Mesenteric fat pad (tissue), 1 donor: Measurements from ENCODE around the gene MYADML2. TPM values are rescaled to one million over a fixed set of nuclear protein-coding genes. Genes with fewer than 3 reads are reported as not detected.
A peak's percentile ranks its signal among the peaks of the same experiment; 100 is the strongest.
"Not testable (repeated sequence)": the region's sequence is repeated elsewhere in the genome, so short reads cannot be mapped to it uniquely, and the experiment has no call there.

Source experiments
- DNase-seq: peaks from one replicate; pipeline ENCODE4 v3.0.0-alpha.2; 2020; ENCODE audit warnings: low spot score
- total RNA-seq: library from RNA; stranded (reverse); fragmentation: NEBNext Ultra II Directional; extraction: Animal tissue kit (Norgen Biotek cat#: 25700); gene quantifications from one replicate; pipeline ENCODE4 v1.2.1, GENCODE V29; 2021
- donor health status: DM: yes; HTN: yes; CAD: no.

The MYADML2 gene
- total RNA-seq, 1 donor from 2014 or later: not detected

DNA sequence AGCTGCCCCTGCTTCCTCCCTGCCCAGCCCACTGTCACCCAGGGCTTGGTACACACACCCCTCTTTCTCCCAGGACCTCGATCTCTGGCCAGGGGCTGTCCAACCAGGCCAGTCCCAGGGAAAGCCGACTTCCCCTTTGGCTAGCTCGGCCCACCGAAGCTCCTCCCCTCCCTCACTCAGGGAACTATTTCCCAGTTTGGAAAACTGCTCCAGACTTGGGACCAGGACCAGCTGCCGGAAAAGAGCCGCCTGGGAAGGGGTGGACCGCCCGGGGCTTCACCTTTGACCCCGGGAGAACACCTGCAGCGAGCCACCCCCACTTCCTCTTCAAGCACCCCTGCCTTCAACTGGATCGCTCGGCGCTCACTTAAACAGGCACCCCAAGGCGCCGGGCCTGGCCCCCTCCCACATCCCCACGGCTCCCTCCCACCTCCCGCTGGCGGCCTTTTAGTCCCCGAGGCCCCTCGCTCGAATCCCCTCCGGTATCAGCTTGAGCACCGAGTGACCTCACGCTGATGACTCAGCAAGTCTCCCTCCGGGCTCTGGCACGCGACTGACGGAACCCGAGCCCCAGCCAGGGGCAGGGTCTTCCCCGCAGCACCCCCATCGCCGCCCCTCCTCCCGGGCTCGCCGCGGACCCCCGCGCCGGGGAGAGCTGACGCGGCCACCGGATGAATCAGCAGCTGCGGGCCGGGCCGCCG lies 20.4 kb downstream of the MYADML2 start:
- DNase-seq: no peak

DNA sequence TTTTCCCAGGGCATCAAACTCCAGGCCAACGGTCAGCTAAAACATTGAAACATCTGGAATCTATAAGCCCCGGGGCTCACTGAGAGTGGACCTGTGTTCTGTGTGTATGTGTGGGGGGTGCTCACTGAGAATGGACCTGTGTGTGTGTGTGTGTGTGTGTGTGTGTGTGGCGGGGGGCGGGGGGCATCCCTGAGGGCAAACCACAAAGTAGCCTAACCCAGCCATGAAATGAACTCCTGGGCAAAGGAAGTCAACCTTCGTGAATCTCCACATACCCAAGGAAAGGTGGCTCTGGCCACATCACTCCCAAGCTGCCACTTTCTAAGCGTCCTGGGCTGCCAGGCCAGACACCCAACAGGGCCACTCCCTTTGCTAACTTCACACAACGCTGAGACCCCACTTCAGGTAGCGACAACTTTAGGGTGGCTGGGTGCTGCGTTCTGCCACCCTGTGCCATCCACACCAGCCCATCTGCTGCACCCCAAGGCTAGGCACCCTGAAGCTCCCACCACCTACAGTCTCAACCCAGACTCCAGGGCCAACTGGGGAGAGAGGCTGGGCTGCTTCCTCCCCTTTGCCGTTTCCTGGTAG lies 21.1 kb downstream of the MYADML2 start:
- DNase-seq: no peak

DNA sequence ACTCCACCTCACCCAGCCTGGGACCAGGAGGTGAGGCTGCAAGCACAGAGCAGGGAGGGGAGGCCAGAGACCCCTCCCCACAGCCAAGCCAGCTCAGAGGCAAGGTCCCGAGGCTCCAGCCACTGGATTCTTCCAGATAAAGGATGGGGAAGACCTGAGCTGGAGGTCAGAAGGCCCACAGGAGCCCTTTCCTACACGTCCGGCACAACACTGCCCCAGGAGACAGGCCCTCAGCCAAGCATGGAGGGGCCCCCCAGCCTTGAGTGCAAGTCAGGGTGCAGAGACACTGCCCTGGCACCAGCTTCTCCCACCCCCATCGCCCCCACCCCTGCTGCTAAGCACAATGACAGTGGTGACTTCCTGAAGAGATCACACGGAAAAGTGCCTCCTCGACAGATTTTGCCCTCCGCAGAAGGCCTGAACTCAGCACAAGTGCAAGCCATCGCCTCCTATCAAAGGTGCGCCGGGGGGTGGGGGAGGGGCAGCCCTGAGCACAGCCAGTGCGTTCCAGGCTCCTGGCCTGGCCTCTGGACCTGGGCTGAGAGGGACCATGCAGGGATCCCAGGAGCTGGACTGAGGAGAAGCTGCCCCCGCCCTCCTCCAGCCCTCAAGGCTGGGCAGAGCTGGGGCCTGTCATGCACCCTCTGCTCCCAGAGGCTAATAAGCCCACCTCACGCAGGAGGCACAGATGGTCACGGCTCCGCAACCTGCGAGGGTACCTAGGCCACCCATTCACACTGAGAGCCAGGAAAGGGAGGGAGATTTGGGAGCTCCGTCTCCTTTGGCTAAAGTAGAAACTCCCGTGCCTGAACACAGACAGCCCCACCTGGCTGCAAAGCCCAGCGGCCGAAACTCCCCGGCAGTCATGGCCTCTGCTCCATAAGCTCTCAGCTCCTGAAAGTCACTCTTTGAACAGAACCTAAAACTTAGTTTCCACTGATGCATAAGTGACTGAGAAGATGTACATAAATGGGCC lies 22.2 kb downstream of the MYADML2 start:
- DNase-seq: no peak

DNA sequence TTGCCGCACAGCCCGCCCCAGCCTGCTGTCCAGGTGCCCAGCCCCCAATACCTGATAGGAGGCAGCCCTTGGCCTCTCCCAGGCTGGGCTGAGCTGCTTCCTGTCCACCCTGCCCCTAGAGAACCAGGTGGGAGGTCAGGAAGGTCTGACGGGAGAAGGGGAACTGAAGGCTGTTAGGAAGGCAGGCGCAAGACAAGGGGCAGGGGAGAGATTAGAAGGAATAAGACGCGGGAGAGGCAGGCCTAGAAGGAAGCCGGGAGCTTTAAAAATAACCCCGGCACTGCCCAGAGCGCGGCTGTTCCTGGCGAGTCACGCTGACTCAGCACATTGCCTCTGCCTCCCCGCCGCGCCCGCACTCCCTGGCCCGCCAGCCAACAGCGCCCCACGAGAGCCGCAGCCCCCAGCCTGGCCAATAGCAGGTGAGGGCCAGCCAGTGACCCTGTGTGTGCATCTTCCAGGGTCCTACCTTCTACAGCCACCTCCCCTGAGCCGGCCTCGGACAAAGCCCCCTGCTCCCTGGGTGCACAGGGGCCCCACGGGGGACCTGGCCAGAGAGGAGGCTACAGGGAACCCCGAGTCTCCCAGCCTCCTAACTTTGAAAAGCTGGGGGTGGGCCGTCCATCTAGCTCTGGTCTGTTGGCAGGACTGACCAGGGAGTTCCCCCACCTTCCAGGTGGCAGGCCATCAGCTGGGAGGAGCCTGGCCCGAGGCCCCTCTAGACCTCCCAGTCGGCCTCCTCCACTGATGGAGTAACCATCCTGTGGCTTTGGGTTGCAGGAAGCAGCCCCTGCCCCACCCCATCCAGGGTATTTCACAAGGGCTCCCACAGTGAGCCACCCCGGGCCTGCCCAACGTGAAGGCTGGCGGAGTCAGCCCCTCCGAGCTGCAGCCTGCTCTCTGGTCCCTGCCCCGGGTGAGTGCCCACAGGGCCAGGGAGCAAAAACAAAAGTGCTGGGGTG lies 23.5 kb downstream of the MYADML2 start:
- no peak for DNase-seq

DNA sequence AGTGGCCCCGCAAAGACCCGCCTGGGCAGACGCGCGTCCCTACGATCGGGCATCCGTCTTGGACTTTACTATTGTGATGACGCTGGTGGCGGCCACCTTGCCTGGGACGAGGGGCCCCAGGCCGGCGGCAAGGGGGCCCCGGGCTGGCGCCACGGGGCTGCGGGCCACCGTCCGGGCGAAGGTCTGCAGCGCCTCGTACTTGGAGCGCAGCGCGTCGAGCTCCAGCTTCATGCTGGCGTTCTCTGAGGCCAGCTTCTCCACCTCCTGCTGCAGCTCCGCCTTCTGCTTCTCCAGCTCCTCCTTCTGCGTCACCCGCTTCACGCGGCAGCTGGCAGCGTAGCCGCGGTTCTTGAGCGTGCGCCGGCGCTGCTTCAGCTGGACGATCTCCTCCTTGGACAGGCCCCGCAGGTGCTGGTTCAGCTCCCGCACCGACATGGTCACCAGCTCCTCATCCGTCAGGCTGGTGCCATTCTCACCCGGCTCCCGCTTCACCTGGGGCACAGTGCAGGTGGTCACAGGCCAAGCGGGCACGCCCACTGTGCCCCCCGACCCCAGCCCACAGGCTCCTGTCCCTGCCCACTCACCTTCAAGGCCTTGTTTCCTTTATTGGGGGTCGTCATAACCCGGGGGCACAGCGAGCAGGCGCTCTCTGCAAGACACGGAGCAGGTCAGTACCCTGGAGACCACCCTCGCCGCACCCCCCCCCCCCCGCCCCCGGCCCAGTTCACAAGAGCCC lies 24.3 kb downstream of the MYADML2 start:
- no peak for DNase-seq

DNA sequence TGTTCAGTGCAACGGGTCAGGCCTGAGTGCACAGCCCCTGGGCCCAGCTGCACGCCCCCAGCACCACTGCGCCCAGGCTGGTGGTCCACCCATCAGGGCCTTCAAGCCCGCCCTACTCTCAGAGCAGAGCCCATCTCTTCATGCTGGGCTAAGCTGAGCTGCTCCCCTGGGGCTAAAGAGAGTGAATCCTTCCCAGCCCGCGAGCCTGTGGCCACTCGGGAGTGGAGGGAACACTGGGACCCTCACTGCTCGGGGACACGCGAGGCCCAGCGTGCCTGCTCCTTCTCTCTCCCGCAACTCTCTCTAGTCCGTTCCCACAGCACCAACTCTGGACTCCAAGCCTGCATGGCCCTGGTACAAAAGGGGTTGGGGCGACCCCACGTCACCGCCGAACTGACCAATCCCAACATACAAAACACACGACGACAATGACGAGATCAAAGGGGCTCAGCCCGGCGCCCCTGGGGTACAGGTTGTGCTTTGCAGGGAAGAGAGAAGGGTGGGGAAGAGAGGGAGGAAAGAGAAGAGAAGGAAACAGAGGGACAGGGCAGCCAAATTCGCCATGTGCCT lies 25.0 kb downstream of the MYADML2 start:
- no peak for DNase-seq

DNA sequence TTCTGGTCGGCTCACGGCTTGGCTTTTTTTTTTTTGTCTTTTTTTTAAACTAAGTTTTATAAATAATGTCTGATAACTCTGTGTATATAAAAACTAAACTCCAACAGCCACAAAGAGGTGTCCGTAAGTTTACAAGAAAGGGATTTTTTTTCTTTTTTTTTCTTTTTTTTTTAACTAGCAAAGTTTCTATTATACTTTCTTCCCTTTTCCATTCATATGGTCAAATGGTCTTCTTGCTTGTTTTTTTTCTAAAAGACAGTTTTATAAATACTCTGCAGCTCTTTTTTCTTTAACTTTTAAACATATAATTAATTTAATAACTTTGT lies 25.5 kb downstream of the MYADML2 start:
- DNase-seq: no peak

DNA sequence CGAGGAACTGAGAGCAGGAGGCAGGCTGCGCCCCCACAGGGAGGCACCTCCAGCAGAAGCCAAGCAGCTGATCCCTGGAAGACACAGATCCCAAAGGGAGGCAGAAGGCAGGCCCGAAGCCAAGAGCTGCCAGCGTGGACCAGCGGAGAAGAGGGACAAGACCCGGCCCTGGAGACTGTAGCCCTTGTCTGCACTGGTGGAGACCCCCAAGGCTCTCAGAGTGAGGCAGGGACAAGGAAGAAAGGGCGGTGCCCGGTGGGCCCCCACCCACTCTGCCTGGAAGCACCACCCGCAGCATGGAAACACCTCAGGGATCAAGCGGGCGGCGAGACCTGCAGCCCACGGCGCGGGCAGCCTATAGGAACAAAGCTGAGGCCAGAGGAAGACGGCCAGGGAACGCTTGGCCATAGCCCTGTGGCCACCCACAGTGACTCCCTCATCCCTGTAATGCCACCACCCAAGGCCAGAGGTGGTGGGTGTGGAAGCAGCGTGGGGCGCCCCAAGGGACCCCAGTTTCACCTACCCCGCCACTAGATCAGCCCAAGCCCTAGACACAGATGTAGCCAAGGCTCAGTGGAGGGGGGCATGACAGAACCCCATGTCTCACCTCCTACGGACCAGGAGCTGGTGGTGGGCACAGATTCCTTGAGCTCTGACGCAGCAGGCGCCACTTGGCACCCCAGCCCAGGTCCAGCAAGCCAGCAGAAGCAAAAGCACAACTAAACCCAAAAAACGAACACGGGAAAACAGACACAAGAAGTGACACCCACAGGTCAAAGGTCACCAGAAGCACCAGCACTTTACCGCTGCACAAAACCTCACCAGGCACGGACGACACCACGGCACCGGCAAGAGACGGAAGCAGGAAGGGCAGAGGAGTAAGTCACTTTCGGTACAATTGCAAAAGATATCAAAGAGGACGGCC lies 26.2 kb downstream of the MYADML2 start:
- no peak for DNase-seq

DNA sequence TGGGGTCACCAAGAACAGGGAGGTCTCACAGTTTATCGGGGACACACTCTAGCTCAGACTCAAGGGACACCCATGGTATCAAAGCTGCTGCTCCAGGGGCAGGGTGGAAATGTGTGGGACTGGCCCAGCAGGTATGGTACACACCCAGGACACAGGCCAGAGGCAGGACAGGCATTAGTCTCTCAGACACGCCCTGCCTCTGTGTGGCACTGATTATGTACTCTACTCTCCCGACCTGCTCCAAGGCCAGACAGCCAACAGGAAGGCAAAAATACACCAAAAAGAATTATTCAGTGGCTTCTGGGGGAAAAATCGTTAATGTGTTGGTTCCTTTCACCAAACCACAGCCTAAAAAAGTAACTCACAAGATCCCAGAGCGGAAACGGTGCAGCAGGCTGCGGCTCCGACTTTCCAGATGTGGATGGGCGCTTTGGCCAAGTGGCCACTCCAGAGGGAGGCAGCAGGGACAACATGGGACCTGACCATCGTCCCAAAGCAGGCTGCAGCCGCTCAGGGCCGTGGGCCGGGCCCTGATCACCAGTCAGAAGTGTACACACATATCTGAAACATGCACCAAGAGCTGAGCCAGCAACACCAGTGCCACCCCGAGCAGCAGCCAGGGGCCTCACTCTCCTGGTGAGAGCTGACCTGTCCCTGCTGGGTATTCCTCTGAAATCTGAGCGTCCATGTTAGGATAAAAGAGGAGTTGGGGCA lies 28.0 kb downstream of the MYADML2 start:
- no peak for DNase-seq

DNA sequence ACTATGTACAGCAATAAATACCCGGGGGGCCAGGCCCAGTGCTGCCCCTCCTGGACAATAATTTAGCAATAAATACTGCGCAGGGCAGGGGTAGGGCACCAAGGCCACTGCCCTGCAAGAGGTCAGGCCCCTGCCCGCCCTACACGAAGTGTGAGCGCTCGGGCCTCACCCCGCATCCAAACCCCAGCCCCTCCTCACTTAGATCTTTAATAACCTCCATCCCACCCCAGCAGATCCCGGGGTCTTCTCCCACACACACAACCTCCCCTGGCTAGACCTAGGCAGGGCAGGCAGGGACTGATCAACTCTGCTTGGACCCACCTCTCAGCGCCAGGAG lies 28.7 kb downstream of the MYADML2 start:
- DNase-seq: not testable (repeated sequence)

DNA sequence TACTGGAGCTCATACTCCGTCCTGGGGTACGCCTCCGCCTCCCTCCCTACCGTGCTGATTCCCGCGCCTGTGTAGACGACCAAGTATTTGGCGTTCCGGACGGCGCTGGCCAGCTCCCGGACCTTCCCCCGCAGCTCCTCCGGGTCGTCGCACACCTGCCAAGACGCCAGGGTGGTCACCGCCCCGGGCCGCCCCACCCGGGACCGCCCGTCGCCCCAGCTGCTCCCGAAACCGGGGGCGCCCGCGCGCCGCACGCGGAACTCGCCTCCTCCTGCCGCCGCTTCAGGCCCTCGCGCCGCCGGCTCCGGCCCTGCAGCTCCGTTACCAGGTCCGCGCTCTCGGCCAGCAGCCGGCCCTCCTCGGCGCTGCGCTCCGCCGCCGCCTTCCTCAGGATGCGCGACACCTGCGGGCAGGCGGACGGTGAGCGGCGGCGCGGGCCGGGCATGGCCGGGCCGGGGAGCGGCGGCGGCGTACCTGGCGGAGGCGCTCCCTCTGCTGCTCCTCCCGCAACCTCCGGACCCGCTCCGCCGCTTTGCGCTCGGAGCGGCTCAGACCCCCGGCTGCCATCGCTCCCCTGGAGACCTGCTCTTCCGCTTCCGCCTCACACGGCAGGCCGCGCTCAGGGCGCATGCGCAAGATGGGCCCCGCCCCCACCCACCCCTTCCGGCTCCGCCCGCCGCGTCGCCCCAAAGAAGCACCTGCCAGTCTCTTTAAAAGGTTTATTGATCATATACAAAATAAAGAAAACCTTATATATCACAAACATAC lies 29.3 kb downstream of the MYADML2 start, which contains the start of gene SIRT7:
Gene SIRT7 (minus strand): TSS at position 612 of the 768 bp plus-strand sequence. CDS start 45 bp downstream, at position 567.
- DNase-seq: peak; percentile 95

DNA sequence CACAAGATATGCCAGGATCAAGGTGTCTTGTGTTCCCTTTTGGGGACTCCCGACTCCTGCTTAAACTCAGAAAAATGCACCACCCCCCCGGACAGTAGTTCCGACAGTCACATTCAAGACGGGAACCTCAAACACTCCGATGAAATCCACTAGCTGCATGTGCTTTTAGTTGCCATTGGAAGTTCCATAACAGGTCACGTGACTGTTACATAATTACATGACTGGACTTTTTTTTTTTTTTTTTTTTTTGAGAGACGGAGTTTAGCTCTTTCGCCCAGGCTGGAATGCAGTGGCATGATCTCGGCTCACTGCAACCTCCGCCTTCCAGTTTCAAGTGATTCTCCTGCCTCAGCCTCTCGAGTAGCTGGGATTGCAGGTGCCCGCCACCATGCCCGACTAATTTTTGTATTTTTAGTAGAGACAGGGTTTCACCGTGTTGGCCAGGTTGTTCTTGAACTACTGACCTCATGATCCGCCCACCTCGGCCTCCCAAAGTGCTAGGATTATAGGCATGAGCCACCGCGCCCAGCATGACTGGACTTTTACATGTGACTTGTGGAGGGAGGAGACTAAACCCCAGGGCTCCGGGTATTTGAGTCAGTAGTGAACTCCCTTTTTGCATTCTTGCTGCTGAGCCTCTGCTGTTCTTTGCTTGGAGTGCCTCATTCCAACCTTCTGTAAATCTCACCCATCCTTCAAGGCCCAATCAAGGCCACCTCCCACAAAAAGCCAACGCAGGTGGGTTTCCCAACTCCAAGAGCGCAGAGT lies 30.6 kb downstream of the MYADML2 start:
- DNase-seq: no peak

DNA sequence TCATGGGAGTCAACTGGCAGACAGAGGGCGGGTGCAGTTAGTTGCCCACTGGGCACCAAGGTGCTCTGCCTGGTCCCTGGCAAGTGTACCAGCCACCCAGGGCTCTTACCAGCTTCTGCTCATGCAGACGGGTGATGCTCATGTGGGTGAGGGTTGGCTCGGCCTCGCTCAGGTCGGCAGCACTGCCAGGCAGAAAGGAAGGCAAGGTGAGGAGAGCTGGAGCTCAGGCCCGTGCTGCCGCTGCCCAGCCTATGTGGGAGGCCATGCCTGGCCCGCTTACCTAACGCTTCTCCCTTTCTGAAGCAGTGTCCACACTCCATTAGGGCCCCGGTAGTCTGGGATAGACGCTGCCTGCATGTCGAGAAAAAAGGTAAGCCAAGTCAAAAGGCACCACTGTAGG lies 31.7 kb downstream of the MYADML2 start:
- no peak for DNase-seq

DNA sequence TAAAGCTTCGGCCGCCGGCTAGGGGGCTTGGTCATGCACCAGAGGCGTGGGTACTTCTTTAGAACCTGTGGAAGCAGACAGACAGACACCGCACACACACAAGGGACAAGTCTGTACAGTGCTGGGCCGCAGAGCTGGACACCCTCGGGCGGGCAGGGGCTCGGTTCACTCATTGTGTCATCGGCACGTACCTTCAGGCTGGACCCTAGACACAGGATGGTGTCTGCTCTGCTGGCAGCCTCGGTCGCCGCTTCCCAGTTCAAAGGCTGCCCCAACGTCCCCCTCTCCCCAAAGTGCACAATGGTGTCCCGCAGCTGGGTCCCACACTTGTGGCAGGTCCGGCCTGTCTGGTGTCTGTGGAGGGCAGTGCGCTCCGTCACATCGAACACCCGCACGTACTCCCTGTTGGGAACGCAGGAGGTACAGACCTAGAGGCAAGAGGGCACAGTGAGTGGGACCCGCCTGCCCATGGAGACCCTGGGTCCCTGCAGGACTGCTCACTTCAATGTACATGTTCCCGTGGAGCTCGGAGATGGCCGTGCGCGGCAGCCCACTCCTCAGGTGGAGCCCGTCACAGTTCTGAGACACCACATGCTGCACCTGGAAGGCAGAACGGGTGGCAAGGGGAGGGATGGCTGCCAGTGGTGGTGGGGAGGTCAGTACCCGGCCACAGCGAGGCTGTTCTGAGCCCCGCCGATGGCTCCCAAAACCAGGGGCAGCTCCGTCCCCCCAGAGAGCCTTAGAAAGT lies 32.8 kb downstream of the MYADML2 start:
- DNase-seq: no peak

DNA sequence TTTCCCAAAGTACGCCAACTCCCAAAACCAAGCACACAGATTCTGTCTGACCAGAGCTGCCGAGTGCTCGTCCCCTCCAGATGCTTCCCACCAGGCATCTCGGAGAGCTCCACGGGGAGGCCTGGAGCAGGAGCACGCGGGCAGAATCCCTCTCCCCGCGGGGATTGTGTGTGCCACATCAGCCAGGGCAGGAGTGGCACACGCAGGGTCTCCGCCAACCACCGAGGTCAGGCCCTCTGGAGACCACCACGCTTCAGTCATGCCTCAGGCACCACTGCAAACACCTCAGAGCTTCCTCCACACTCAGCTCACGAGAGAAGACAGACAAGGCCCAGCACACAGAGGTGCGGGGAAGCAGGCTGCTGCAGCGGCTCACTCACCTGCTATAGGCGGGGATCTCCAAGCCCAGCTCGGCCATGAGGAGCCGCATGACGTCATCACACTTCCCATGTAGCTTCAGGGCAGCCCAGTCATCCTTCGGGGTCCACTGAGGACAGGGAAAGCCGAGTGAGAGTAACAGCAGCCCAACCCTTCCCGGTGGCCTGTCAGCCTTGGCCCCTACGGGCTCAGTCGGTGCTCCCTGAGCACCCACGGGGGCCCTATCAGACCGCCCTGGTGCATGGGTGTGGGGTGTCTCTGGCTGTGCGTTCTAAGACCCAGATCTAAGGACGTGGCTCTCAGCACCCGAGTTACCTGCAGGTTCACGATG lies 33.5 kb downstream of the MYADML2 start:
- DNase-seq: no peak
